ENCODE measurements around the gene WSB1.
"Not testable (repeated sequence)": the region's sequence is repeated elsewhere in the genome, so short reads cannot be mapped to it uniquely, and the experiment has no call there.

The WSB1 gene, protein sequence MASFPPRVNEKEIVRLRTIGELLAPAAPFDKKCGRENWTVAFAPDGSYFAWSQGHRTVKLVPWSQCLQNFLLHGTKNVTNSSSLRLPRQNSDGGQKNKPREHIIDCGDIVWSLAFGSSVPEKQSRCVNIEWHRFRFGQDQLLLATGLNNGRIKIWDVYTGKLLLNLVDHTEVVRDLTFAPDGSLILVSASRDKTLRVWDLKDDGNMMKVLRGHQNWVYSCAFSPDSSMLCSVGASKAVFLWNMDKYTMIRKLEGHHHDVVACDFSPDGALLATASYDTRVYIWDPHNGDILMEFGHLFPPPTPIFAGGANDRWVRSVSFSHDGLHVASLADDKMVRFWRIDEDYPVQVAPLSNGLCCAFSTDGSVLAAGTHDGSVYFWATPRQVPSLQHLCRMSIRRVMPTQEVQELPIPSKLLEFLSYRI

DNA sequence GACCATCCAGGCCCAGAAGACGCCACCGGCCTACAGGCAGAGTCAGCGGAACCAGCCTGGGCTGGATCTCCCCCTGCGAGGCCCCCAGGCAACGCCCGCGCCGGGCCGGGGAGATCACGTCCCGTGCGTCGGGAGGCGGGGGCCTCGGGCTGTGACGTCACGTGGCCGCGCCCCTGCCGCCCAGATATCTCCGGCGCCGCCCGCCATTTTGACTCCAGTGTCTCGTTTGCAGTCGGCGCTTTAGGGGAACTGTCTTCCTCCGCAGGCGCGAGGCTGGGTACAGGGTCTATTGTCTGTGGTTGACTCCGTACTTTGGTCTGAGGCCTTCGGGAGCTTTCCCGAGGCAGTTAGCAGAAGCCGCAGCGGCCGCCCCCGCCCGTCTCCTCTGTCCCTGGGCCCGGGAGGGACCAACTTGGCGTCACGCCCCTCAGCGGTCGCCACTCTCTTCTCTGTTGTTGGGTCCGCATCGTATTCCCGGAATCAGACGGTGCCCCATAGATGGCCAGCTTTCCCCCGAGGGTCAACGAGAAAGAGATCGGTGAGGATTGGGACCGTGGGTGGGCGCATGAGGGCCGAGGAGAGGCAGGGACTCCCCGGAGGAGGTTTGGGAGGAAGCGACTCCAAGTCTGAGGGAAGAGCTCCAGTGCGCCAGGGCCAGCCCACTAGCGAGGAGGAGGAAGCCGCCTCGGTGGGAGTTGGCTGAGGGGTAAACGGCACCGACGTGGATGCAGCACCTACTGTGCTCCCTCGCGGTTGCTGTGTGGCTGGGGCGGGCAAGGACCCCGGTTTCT lies at the start of gene WSB1:
Gene WSB1, plus strand, starts transcription at position 217 of the 791 bp plus-strand sequence. Its CDS starts 282 bp downstream, at position 499.
- TF ChIP-seq POLR2A (IDR thresholded peaks at IDR 0.05; ENCODE audit: low read depth, low read length), result peak; percentile 95
- DNase-seq (ENCODE audit: insufficient read length, low spot score), result peak; percentile 90
- FAIRE-seq, result no peak

DNA sequence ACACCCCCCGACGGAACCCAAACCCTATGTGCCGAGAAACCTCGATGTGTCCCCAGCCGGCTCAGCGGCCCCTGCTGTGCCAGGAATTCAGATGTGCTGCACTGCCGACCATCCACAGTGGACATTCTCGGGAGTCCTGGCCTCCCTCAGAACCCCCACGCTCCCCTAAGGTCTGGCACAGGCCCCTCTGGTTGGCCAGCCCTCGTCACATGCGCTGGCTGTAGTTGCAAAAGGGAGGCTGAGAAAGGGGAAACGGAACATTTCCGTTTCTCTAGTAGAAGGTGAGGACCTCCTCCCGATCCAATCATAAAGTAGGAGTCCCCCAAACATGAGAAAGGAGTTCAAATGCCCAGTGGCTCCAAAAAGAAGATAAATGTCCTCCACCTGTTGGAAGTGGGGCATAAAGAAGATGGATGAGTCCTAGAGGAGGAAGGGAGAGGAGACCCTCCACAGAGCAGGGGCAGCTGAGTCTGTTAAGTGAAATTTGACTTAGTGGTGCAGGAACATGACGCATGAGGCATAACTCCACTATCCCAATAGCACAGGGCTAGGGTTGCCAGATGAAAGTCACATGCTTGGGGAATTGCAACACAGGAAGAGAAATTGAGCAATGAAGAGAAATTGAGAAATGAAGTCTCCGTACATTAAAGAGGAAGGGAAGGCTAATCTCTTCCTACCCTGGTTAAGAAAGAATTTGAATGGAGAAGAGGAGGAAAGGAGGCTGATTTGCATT lies 49.3 kb upstream of the WSB1 start:
- DNase-seq (ENCODE audit: insufficient read length, low spot score) (peak; percentile 34), FAIRE-seq (no peak)
- no peak for TF ChIP-seq POLR2A (IDR thresholded peaks at IDR 0.05; ENCODE audit: low read depth, low read length)

DNA sequence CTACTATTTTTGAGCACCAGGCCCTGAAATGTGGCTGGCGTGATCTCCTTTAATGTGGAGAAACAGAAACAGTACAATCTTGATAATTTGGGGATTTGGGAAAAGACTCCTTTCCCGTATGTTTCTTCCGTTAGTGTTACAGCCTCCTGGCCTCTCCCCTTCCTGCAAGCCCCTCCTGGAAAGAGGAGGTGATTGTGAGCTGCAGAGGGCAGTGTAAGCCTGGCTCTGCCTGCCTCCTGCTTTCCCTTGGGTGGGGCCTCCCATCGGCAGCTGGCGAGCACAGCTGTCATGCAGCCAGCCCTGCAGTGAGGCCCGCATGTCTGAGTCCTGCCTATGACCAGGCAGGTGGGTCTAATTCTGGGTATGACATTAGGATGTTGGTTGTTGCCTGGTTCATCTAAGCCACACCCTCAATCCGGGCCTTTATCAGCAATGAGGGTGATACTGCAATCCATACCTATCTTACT lies 48.7 kb upstream of the WSB1 start:
- DNase-seq (ENCODE audit: insufficient read length, low spot score) (peak; percentile 74), FAIRE-seq (peak; percentile 82)
- no peak for TF ChIP-seq POLR2A (IDR thresholded peaks at IDR 0.05; ENCODE audit: low read depth, low read length)

DNA sequence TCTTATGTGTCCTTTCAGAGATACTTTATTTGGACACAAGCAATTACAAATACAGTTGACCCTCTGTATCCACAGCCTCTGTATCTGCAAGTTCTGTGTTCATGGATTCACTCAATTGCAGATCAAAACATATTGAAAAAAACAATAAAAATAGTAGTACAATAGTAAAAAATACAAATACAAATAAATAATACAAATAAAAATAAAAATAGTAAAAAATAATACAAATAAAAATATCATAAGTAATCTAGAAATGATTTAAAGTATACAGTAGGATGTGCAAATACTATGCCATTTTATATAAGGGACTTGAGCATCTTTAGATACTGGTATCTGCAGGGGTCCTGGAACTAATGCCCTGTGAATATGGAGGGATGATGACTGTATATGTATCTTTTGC lies 47.4 kb upstream of the WSB1 start:
- no peak for TF ChIP-seq POLR2A (IDR thresholded peaks at IDR 0.05; ENCODE audit: low read depth, low read length)
- FAIRE-seq (no peak), DNase-seq (ENCODE audit: insufficient read length, low spot score) (no peak)

DNA sequence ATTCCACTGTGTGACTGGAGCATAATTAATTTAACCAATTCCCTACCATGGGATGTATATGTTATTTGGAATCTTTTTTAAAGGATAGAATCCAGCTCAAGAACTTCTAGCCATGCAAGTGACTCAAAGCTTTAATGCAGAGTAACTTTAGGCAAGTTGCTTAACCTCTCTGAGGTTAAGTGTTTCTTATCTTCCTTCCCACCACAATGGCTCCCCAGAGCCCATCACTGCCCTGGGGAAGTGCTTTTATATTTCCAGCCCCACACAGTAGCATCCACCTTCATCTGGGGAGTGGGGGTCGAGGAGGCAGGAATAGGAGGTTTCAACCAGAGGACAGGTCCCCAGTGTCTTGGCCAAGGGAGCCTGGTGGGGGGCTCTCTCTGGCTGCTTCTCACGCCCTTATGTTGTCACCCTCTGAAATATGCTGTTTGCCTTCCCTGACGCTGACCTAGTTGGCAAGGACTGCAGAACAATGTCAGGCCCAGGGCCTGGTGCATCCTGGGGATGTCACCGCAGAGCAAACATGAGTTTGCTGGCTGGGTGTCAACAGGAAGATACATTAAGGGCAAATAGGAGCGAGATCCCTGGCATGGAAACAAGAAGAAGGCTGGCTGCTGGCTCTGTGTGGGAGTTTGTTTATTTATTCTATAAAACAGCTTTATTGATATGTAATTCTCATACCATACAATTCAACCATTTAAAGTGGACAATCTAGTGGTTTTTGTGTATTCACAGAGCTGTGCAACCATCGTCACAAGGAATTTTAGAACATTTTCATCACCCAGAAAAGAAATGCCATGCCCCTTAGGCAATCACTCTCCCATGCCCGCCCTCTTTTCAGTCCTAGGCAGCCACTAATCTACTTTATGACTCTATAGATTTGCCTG lies 46.6 kb upstream of the WSB1 start:
- TF ChIP-seq POLR2A (IDR thresholded peaks at IDR 0.05; ENCODE audit: low read depth, low read length), result no peak
- no peak for FAIRE-seq
- DNase-seq (ENCODE audit: insufficient read length, low spot score), result no peak

DNA sequence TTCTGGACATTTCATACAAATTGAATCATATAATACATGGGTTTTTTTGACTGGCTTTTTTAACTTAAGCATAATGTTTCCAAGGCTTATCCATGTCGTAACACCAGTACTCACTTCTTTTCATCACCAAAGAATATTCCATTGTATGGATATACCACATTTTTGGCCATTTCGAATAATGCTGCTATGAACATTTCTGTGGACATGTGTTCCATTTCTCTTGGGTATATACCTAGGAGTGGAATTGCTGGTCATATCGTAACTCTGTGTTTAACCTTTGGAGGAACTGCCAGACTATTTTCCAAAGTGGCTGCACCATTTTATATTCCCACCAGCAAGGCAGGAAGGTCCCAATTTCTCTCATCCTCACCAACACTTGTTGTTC lies 46.0 kb upstream of the WSB1 start:
- FAIRE-seq, result no peak
- no peak for DNase-seq (ENCODE audit: insufficient read length, low spot score)
- TF ChIP-seq POLR2A (IDR thresholded peaks at IDR 0.05; ENCODE audit: low read depth, low read length), result no peak

DNA sequence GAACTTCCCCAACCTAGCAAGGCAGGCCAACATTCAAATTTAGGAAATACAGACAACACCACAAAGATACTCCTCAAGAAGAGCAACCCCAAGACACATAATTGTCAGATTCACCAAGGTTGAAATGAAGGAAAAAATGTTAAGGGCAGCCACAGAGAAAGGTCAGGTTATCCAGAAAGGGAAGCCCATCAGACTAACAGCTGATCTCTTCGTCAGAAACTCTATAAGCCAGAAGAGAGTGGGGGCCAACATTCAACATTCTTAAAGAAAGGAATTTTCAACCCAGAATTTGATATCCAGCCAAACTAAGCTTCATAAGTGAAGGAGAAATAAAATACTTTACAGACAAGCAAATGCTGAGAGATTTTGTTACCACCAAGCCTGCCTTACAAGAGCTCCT lies 43.1 kb upstream of the WSB1 start:
- not testable (repeated sequence) for DNase-seq (ENCODE audit: insufficient read length, low spot score); FAIRE-seq

DNA sequence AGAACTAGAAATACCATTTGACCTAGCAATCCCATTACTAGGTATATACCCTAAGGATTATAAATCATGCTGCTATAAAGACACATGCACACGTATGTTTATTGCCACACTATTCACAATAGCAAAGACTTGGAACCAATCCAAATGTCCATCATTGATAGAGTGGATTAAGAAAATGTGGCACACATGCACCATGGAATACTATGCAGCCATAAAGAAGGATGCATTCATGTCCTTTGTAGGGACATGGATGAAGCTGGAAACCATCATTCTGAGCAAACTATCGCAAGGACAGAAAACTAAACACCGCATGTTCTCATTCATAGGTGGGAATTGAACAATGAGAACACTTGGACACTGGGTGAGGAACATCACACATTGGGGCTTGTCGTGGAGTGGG lies 39.1 kb upstream of the WSB1 start:
- not testable (repeated sequence) for FAIRE-seq; DNase-seq (ENCODE audit: insufficient read length, low spot score)

DNA sequence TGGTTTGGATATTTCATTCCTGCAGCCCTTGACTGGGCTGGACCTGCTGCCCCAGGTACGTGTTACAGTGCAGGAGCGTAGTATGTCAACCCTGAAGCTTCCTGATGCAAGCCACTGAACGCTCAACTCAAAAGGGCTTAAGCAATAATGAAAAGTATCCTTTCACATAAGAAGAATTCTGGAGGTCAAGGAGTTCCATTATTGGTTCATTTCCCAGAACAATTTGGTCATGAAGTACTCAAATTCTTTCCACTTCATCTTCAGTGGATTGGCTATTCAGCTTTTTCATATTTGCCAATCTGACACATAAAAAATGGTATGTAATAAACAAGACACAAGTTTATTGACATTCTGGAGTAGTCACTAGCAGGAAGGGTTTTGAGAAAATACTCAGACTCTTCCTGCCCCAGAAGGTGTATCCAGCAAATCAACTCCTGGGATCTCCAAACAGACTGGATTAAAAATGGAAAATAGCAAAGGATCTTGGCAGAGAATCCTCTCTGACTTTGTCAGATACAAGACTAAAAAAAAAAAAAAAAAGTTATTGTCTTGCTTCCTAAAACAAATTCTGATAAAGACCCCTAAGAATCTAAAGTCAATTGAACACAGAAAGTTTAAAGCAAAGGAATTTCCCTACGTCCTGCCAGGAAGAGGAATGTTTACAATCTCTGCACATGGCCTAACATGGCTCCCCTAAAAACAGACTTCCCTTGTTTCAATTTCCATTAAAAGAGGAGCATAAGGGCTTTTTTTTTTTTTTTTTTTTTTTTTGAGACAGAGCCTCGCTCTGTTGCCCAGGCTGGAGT lies 37.5 kb upstream of the WSB1 start:
- no peak for FAIRE-seq
- TF ChIP-seq POLR2A (IDR thresholded peaks at IDR 0.05; ENCODE audit: low read depth, low read length), result no peak
- no peak for DNase-seq (ENCODE audit: insufficient read length, low spot score)

DNA sequence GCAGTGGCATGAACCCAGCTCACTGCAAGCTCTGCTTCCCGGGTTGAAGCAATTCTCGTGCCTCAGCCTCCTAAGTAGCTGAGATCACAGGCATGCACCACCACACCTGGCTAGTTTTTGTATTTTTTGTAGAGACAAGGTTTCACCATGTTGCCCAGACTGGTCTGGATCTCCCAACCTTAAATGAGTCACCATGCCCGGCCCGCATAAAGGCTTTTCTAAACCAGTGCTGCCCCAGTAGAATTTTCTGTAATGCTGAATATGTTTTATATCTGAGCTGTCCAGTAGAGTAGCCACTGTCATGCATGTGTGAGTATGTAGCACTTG lies 36.9 kb upstream of the WSB1 start:
- DNase-seq (ENCODE audit: insufficient read length, low spot score) (no peak), FAIRE-seq (no peak)
- no peak for TF ChIP-seq POLR2A (IDR thresholded peaks at IDR 0.05; ENCODE audit: low read depth, low read length)

DNA sequence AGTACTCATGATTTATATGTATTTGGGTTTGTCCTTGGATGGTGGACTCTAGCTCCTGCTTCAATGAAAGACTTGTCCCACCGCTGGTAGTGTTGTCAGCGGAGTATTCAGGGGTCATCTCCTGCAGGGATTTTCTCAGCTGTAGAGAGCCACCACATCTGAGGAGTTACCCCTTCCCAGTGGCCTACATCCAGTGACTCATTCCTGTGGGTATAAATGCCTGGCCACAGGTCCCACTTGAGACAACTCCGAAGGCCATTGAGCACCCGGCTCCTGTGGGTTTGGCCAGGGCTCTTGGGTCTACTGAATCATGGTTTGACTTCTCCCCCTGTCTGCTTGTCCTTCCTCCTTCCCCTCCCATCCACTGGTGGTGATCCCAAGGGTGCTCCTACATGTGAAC lies 34.6 kb upstream of the WSB1 start:
- FAIRE-seq, result no peak
- TF ChIP-seq POLR2A (IDR thresholded peaks at IDR 0.05; ENCODE audit: low read depth, low read length), result no peak
- DNase-seq (ENCODE audit: insufficient read length, low spot score), result no peak

DNA sequence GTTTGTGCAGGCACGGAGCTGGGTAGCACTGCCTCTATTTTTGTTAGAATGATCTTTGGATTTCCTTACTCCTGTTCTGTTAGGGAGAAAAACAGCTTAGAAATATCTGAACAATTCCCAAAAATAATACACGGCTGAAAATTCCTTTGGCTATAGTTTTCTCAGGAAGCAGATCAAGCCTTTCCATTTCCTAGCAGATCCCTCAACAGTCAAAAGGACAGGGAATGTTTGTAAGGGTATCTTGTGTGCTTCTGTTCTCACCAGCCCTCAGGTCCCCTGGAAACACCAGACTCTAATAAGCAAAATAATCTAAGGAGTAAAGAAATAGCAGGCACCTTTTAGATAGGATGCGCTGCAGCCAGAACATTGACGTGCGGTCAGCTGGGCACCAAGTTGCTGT lies 30.5 kb upstream of the WSB1 start:
- no peak for TF ChIP-seq POLR2A (IDR thresholded peaks at IDR 0.05; ENCODE audit: low read depth, low read length)
- FAIRE-seq (no peak), DNase-seq (ENCODE audit: insufficient read length, low spot score) (no peak)

Measured in H54 (cell line).